GM12873 (cell line): ENCODE measurements around the gene RPIA.

Experiments used
- TF ChIP-seq, protein P1 (sequence below): IDR thresholded peaks from 2 replicates; pipeline ENCODE4 v1.5.1; 2012; ENCODE audit warnings: low read depth, mild to moderate bottlenecking, moderate library complexity, low read length, control low read depth; ENCODE audit not compliant: insufficient read depth; ENCODE audit errors: missing control alignments

RPIA gene

DNA sequence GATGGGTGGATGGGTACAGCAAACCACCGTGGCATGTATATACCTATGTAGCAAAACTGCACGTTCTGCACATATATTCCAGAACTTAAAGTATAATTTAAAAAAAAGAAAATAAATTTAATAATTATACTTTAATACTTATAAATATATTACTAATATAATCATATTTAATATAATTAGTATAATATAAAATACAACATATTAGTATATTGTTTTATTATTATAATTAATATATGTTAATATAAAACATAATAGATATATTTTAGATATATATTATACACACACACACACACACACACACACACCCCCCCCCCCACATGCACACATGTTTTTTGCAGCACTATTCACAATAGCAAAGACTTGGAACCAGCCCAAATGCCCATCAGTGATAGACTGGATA, 29.8 kb downstream of the RPIA start:
- TF ChIP-seq, protein P1, sequence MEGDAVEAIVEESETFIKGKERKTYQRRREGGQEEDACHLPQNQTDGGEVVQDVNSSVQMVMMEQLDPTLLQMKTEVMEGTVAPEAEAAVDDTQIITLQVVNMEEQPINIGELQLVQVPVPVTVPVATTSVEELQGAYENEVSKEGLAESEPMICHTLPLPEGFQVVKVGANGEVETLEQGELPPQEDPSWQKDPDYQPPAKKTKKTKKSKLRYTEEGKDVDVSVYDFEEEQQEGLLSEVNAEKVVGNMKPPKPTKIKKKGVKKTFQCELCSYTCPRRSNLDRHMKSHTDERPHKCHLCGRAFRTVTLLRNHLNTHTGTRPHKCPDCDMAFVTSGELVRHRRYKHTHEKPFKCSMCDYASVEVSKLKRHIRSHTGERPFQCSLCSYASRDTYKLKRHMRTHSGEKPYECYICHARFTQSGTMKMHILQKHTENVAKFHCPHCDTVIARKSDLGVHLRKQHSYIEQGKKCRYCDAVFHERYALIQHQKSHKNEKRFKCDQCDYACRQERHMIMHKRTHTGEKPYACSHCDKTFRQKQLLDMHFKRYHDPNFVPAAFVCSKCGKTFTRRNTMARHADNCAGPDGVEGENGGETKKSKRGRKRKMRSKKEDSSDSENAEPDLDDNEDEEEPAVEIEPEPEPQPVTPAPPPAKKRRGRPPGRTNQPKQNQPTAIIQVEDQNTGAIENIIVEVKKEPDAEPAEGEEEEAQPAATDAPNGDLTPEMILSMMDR = no peak

GRCh38 chr2:88724643-88725332, 33.3 kb downstream of the RPIA start:
- TF ChIP-seq, protein P1 = no peak

- TF ChIP-seq, protein P1 = no peak
Observed at GRCh38 chr2:88729061-88729745, 37.7 kb downstream of the RPIA start.

DNA sequence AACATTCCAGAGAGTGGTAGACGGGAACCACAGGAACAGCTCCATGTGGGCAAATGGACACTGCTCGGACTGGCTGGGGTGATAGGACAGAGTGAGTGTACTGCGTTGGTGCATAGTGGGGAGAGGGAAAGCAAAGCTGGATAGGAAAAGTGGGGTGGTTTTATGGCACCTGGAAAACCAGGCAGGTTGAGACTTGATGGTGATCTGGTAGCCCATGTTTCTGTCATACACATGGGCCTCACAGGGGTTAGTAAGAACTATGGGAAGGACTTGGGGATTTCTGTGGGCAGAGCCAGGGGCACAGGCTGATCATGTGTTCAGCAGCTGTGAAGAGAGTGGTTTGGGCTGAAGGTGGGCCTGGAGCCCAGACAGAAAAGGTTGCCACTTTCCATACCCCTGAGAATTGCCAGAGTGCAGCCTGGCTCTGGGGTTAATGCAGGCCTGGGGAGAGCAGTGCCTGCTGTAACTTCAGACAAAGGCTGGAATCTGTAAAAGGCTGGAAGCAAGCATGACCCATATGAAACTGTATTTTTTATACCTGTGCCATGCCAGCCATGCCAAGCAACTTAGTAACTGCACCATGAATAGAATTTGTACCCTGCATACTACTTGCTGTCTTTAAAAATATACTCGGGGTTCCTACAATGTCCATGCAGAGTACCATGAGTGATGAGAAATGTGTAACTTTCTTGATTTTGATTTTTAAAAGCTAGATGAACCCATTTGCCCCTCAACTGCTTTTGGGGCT, 41.9 kb downstream of the RPIA start:
- TF ChIP-seq, protein P1 = no peak

DNA sequence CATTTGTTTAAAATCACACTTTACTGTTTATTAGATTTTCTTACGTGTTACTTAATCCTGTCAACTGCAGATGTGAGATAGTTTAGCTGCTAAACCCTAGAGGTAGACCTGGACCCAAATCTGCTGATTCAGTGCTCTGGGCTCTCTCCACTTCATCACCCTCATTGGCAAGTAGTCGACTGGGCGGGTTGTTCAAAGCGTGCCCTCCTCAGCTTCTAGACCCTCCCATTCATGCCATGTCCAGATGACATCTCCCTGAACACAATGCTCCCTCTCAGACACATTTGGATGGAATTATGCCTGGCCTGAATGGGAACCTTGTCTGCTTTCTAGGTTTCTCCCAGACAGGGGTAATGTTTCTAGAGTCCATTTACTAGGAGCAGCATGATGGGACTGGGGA, 43.7 kb downstream of the RPIA start:
- TF ChIP-seq, protein P1 = no peak

GRCh38 chr2:88735853-88736252, 44.4 kb downstream of the RPIA start:
- TF ChIP-seq, protein P1 = no peak

DNA sequence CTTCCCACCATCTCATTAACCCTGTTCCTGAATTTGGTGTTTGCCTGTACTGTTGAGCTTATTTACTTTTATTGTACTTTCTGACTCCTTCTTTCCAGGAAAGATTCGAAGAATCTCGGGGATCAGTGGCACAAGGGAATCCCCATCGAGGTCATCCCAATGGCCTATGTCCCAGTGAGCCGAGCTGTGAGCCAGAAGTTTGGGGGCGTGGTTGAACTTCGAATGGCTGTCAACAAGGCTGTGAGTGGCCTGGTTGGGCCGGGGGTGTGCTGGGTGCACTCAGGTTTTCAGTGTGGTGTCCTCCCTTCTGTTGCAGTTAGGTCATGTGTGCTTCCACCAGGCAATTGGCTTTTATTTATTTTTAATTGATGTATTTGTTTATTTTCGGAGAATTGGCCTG, 45.0 kb downstream of the RPIA start:
- TF ChIP-seq, protein P1 = no peak
